HG02642 (cell line): ENCODE measurements around the gene DET1.
"Not testable (repeated sequence)": the region's sequence is repeated elsewhere in the genome, so short reads cannot be mapped to it uniquely, and the experiment has no call there.

ENCODE experiments used
- ATAC-seq: cut with Tn5 transposase; IDR thresholded peaks from one replicate; pipeline ENCODE4 v1.9.1; 2021; ENCODE audit warnings: mild to moderate bottlenecking; ENCODE audit not compliant: unreplicated experiment, poor library complexity

The DET1 gene

GRCh38 chr15:88505721-88506120 is 40.8 kb downstream of the DET1 start:
- ATAC-seq: no peak

GRCh38 chr15:88504445-88504844 is 42.0 kb downstream of the DET1 start:
- no peak for ATAC-seq

- no peak for ATAC-seq
These were observed 47.5 kb downstream of the DET1 start for GRCh38 chr15:88498996-88499395.

GRCh38 chr15:88497109-88497765 is 49.2 kb downstream of the DET1 start:
- ATAC-seq: no peak

GRCh38 chr15:88493844-88494243 is 52.6 kb downstream of the DET1 start:
- ATAC-seq: no peak

- no peak for ATAC-seq
These were observed 55.3 kb downstream of the DET1 start for GRCh38 chr15:88491158-88491557.

GRCh38 chr15:88490036-88490435 is 56.4 kb downstream of the DET1 start:
- ATAC-seq: no peak

DNA sequence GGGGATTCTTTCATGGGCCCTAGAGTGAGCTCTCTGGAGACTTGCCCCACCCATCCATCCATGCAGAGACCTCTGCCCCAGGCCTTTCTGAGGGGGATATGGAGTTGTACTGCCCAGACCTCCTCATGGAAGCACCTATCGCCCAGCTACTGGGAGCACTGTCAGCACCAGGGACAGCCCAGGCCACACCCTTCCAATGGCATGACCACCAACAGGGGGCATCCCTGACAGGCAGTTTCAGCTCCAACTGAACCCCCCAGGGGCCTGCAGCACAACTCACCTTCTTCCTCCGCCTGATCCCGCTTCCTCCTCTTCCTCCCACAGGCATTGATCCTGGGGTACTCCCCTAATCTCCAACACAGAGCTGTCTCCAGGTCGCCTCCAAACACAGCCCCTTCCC is 57.2 kb downstream of the DET1 start:
- no peak for ATAC-seq

GRCh38 chr15:88487796-88488523 is 58.5 kb downstream of the DET1 start:
- ATAC-seq: no peak

- no peak for ATAC-seq
These were observed 59.2 kb downstream of the DET1 start for GRCh38 chr15:88487178-88487795.

DNA sequence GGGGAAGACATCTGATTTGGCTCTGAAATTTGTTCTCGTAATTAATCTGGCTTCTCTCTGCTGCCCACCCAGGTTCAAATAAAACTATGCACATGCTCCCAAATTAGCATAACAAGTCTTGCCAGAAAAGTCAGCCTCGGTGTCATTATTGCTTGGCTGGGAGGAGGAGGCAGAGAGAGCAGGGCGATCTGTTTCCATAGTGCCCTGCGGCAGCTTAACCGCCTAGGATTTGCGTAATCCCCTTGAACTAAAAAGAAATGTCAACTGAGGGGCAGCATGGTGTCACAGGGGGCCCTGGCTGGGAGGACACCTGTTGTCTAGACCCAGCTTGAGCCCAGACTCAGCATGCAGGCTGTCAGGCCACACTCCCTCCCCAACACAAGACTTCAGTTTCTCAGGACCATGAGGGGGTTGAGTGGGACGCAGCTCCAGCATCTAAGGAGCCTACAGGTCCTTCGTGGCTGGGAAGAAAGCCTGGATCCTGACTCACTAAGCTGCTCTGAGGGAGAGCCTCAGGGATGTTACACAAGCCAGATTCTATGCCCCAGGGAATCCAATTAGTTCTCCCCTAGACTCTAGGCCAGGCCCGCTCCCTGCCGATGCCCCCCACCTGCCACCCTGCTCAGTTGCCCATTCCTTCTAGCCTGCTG is 61.7 kb downstream of the DET1 start:
- no peak for ATAC-seq

DNA sequence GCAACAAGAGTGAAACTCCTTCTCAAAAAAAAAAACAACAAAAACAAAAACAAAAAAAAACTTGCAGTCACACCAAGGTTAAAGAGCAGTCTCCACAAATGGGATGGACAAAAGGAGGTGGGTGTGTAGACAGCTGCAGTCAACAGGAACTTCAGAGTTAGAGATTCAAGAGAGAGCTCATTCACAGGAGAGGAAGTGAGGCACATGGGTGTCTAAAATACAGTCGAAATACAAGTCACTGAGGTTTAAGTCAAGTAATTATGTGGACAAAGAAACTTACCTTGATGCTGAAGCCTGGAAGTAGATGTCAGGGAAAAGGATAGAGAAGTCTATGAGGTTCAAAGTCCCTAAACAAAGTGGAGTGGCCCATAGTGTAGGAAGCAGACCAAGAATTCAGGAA is 64.2 kb downstream of the DET1 start:
- no peak for ATAC-seq

- no peak for ATAC-seq
These were observed 65.5 kb downstream of the DET1 start for GRCh38 chr15:88480981-88481380.

- no peak for ATAC-seq
These were observed 67.3 kb downstream of the DET1 start for GRCh38 chr15:88479169-88479568.

DNA sequence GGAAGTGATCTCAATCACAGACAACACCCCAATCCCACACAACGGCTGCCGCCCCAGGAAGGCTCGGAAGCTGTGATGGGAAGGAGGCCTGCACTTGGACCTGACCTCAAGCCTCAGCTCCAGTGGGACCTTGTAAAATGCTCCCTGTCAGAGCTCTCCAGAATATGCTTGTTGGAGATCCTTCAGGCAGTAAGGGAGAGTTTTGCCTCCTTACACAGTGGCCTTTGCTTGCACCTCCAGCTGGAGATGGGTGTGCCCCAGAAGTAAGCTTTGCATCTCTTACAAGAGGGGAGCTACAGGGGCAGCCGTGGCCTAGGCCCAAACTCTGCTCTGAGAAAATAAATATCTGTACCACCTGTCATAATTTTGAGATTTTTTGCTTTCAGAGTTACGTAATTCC is 68.6 kb downstream of the DET1 start:
- ATAC-seq: no peak

DNA sequence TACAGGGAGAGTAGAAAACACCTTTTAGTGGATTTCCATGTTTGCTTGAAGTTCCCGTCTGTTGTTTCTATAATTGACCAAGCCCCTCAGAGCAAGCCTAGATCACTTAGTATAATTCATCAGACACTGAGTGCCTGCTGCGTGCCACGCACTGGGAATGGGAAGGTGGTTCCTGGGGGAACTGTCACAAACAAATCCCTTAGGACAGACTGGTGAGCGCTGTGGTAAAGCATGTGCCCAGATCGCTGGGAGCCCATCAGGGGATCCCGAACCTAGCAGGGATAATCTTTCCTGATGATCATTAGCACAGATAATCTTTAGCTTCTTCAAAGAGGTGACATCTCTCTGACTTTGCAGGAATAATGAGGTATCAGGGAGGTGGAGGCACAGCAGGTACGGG is 69.4 kb downstream of the DET1 start:
- no peak for ATAC-seq

DNA sequence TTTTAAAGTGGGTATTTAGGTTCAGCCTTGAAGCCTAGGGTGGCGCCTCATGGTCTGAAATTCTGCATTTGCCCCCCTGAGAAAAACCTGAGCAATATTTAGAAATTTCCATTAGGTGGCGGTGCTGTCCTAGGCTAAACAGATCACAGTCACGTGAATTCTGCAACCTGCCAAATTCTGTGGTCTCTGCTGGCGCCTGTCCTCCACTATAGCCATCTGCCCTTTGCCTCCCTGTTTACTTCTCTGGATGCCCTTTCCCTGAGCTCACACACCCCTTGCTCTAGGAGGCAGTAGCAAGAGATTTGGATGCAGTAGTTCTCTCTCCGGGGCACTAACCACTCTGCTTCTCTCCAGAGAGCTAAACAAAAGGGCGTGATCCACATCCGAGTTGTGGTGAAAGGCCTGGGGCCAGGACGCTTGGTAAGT is 69.8 kb downstream of the DET1 start:
- ATAC-seq: peak; percentile 45

- ATAC-seq: not testable (repeated sequence)
These were observed 72.7 kb downstream of the DET1 start for GRCh38 chr15:88473661-88474293.

DNA sequence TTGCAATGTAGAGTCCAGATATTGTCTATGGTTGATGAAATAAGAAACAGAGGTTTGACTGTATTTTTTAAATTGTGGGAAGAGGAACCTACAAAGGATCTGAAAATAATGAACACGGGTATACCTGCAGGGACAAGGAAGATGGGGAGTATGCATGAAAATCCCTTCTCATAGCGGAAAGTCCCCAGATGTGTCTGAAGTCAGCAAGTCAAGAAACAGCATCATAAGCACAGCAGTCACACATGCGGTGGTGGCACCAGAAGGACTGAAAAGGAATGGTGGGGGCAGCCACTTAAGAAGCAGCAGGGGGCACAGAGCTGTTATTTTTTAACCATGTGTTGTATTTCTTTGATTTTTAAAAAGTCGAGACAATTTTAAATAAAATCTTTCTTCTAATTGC is 74.3 kb downstream of the DET1 start:
- no peak for ATAC-seq

- ATAC-seq: no peak
These were observed 75.7 kb downstream of the DET1 start for GRCh38 chr15:88470625-88471372.
